Stimulated activated CD4-positive, alpha-beta T cell treated with anti-CD3 and anti-CD28 coated beads, TNF-alpha, amount 100 ng/mL, for 4 hours (primary cell): ENCODE results near the gene MRPL44.

ENCODE experiments used
- DNase-seq, 3 experiments: peaks; one replicate each; pipeline ENCODE4 v3.0.0-alpha.2; 2020; ENCODE audit warnings: low read depth in 3 of 3

Gene MRPL44

GRCh38 chr2:223957092-223957851 is at the start of gene MRPL44:
Gene MRPL44 (plus strand): TSS chr2:223957463. CDS start chr2:223957473, 10 bp downstream.
- peak; percentile 93 to 97 (median 94) for DNase-seq

- DNase-seq = no peak
Observed at GRCh38 chr2:223908304-223908998, 48.8 kb upstream of the MRPL44 start.

GRCh38 chr2:223909001-223909741 is 48.1 kb upstream of the MRPL44 start:
- DNase-seq = no peak

DNA sequence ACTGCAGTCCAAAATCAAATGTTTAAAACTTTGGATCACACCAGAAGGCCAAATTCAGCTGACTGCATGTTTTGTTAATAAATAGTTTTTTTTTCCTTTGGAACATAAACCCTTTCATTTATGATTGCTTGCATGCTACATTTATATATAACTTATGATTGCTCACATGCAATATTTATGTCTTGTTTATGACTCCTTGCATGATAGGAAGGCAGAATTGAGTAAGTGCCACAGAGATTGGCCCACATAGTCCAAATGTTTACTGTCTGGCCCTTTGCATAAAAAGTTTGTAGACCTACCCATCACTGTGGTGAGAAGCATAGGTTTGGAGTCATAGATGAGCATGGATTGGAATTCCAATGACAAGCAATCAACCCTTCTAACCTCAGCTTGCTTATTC is 42.9 kb upstream of the MRPL44 start:
- no peak for DNase-seq

DNA sequence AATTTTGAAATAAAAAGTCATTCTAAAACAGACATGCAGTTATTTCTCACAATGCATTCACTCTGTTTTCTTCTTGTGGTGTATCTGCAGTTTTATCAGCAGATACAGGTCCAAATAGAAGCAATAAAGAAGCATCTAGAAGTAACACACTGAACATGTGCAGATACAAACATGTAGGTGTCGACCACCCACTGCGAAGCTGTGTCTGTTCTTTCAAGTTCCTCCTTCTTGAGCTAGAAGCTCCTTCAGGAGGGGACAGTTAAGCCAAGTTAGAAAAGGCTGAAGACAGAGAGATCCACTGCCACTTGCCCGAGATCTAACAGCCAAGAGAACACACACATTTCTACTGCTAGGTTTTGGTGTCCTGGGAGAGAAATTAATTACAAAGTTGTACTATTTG is 42.2 kb upstream of the MRPL44 start:
- DNase-seq = no peak

GRCh38 chr2:223916181-223916920 is 40.9 kb upstream of the MRPL44 start:
- DNase-seq = no peak

DNA sequence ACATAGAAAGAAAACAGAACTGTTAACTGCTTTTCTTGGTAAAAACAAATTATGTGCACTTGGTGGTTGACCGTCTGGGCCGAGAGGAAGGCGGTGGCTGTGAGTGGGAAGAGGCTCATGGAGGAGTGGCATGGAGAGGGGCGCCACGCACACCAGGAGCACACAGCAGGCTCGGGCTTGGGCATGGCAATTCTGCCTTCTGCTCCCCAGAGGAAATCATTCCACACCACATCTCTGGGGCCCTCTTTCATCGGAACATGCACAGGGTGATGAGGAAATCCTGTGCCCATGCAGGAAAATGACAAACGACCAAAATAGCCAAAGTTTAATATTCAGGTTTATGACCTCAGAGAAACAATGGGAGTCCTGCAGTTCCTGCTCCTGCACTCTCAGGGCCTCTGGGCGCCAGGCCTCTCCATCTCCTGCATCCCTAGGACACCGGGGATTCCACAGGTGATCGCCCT is 38.6 kb upstream of the MRPL44 start:
- no peak for DNase-seq

DNA sequence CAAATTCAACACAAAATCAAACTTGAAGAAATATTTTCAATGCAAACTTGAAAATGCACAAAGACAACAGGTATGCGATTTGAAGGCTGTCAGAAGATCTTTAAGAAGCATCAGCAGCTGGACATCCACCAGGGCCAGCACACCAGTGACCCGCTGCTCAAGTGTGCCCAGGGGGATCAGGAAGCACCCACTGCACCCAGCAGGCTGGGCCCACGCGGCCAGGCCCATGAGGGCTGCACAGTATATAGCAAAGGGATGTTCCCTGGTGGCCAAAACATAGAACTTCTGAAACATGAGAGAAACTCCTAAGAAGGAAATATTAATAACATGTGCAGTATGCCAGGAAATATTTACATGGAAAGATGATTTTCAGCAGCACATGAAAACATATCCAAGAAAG is 37.2 kb upstream of the MRPL44 start:
- DNase-seq = no peak

- DNase-seq = no peak
Observed at GRCh38 chr2:223921204-223921603, 36.1 kb upstream of the MRPL44 start.

DNA sequence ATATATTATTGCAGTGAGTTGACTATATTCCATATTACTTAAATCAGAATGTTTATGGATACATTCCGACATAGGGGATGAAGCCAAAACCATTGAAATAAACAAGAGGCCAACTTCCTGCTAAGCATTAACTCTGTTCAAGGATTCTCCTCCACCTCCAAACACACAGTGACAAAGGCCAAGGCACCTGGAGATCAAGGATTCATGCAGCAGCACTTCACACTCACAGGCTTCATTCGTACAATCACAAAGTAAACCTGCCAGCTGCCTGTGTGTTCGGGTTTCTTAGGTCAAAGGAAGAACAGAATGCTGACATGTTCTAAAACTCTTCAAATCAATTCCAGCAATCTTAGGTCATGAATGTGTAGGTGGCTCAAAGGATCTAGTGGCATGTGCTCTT is 35.0 kb upstream of the MRPL44 start:
- no peak for DNase-seq

DNA sequence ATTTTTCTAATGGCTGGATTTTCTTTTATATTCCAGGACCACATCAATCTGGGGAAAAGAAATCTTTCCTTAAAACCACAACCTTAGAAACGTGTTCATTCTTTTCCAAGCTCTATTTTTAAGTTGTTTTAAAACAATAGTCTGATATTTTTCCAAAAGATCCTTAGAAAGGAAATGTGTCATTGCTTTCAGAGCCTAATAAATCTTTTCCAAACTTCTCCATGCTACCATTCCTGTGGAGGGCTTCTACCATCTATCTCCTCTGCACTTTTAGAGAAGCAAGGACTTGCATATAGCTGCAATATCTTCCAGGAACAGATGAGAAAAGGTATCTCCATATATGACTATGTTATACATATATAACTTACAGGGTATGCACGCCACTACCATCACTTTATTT is 33.3 kb upstream of the MRPL44 start:
- DNase-seq = no peak

- no peak for DNase-seq
Observed at GRCh38 chr2:223925106-223925505, 32.2 kb upstream of the MRPL44 start.

- DNase-seq = no peak
Observed at GRCh38 chr2:223928113-223929006, 28.9 kb upstream of the MRPL44 start.

- DNase-seq = no peak
Observed at GRCh38 chr2:223929571-223930102, 27.6 kb upstream of the MRPL44 start.

- no peak for DNase-seq
Observed at GRCh38 chr2:223930103-223930976, 26.9 kb upstream of the MRPL44 start.

DNA sequence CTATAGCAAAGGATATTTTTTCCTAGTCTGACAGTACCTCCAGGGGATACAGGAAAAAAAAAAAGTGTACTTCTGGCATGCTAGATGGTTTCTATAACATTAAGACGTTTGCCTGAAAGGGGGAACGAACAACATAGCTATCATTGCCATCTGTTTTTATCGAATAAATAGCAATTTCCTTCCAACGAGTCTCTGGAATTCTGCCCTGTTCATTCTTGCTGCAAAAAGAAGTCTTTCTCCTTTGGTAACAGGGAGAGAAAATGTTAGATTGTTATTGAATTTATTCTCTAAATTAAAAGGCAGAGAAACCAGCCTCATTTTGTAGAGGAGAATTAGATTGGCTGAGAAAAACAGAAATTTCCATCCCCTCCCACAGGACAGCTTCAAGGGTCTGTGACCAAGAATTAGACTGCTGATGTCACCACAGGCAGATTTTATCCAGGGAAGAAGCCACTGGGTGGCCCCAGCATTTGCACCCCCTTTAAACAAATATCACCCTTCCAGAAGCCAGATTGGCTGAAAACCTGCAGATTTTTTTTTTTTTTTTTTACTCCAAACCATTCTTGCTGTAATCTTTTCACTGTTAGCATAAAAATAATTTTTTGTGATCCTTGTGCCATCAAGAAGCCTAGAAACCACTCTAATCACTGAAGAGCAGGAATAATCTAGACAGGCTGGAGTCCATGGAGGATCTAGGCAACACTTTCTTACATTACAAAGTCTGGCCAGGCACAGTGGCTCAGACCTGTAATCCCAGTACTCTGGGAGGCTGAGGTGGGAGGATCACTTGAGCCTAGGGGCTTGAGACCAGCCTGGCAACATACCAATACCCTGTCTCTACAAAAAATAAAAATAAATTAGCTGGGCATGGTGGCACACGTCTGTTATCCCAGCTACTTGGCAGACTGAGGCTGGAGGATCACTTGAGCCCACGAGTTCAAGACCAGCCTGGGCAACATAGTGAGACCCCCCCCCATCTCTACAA is 24.2 kb upstream of the MRPL44 start:
- no peak for DNase-seq

DNA sequence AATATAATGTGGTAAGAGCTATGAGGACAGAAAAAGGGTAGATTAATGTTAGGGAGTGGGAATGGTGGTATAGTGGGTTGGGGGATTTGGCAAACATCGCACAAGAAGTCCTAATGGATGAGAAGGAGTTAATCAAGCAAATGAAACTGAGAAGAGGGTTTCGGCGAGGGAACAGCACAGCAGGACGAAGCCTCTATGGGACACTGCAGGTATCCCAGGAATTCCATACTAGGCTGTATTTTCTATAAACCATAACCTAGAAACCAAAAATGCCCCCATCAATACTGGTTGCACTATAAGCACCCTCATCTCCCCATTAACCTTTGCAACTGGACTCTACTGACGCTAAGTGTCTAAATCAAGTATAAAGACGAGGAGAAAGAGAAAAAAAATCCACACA is 22.4 kb upstream of the MRPL44 start:
- no peak for DNase-seq

- no peak for DNase-seq
Observed at GRCh38 chr2:223935459-223936125, 21.7 kb upstream of the MRPL44 start.
